Mesenchymal stem cell (in vitro differentiated cells and primary cell): ENCODE results near the gene LRRTM4.

Experiments used
- DNase-seq: peaks from one replicate; pipeline ENCODE4 v3.0.0-alpha.2; 2013
- H2AFZ ChIP-seq: one replicate; pipeline ENCODE4 v1.6.1; 2013; ENCODE audit warnings: low read depth, mild to moderate bottlenecking, control low read depth, inconsistent platforms, low read length, moderate library complexity
- H2AK5ac ChIP-seq: 2 replicates; pipeline ENCODE4 v1.6.1; 2013; ENCODE audit warnings: low read length, moderate library complexity, mild to moderate bottlenecking, inconsistent platforms; ENCODE audit not compliant: severe bottlenecking
- H2BK120ac ChIP-seq: one replicate; pipeline ENCODE4 v1.6.1; 2013; ENCODE audit warnings: low read depth, mild to moderate bottlenecking, inconsistent platforms, low read length, moderate library complexity
- H2BK12ac ChIP-seq, 2 experiments: one replicate each; pipeline ENCODE4 v1.6.1; 2013; ENCODE audit warnings: inconsistent platforms in 2 of 2, low read length in 2 of 2, mild to moderate bottlenecking in 2 of 2, moderate library complexity in 2 of 2, control low read depth in 1 of 2
- H2BK15ac ChIP-seq: one replicate; pipeline ENCODE4 v1.6.1; 2013; ENCODE audit warnings: mild to moderate bottlenecking, low read depth, inconsistent platforms; ENCODE audit not compliant: poor library complexity, severe bottlenecking
- H2BK5ac ChIP-seq: 2 replicates; pipeline ENCODE4 v1.6.1; 2013; ENCODE audit warnings: low read depth, mild to moderate bottlenecking, low read length, control low read depth, inconsistent platforms; ENCODE audit not compliant: poor library complexity, severe bottlenecking
- H3K14ac ChIP-seq, 2 experiments: one replicate each; pipeline ENCODE4 v1.6.1; 2013; ENCODE audit warnings: inconsistent platforms in 2 of 2, low read length in 2 of 2, control low read depth in 1 of 2, mild to moderate bottlenecking in 1 of 2, moderate library complexity in 1 of 2
- H3K18ac ChIP-seq, 2 experiments: one replicate each; pipeline ENCODE4 v1.6.1; 2013; ENCODE audit warnings: inconsistent platforms in 2 of 2, low read length in 2 of 2, control low read depth in 1 of 2, low read depth in 1 of 2, mild to moderate bottlenecking in 1 of 2
- H3K23ac ChIP-seq, 2 experiments: one replicate each; pipeline ENCODE4 v1.6.1; 2013; ENCODE audit warnings: inconsistent platforms in 2 of 2, low read length in 2 of 2, mild to moderate bottlenecking in 2 of 2, moderate library complexity in 2 of 2, control low read depth in 1 of 2
- H3K27ac ChIP-seq: 2 replicates; pipeline ENCODE4 v1.5.1; 2013; ENCODE audit warnings: mild to moderate bottlenecking, moderate library complexity, low read length, control low read depth, inconsistent platforms; ENCODE audit not compliant: poor library complexity, severe bottlenecking
- H3K27me3 ChIP-seq, 2 experiments: 2 replicates each; pipeline versions ENCODE4 v1.6.1 to v1.7.0; 2013; ENCODE audit warnings: low read length in 2 of 2, mild to moderate bottlenecking in 2 of 2, moderate library complexity in 2 of 2, control low read depth in 1 of 2, inconsistent platforms in 1 of 2; ENCODE audit not compliant: control insufficient read depth in 1 of 2, insufficient read depth in 1 of 2
- H3K36me3 ChIP-seq, 2 experiments: 2 replicates each; pipeline versions ENCODE4 v1.6.1 to v1.7.0; 2013; ENCODE audit warnings: low read length in 2 of 2, control low read depth in 1 of 2, inconsistent platforms in 1 of 2, low read depth in 1 of 2, mild to moderate bottlenecking in 1 of 2; ENCODE audit not compliant: insufficient read depth in 2 of 2, control insufficient read depth in 1 of 2
- H3K4ac ChIP-seq, 2 experiments: one replicate each; pipeline ENCODE4 v1.6.1; 2013; ENCODE audit warnings: inconsistent platforms in 2 of 2, low read length in 2 of 2, mild to moderate bottlenecking in 2 of 2, moderate library complexity in 2 of 2, control low read depth in 1 of 2, low read depth in 1 of 2
- H3K4me1 ChIP-seq: 2 replicates; pipeline ENCODE4 v1.6.1; 2013; ENCODE audit warnings: low read depth, low read length, control low read depth; ENCODE audit not compliant: control insufficient read depth, insufficient read depth
- H3K4me2 ChIP-seq: 2 replicates; pipeline ENCODE4 v1.6.1; 2013; ENCODE audit warnings: low read length, mild to moderate bottlenecking, inconsistent platforms; ENCODE audit not compliant: poor library complexity, severe bottlenecking
- H3K4me3 ChIP-seq, 2 experiments: 2 replicates each; pipeline versions ENCODE4 v1.5.1 to v1.7.0; 2013; ENCODE audit warnings: low read length in 2 of 2, mild to moderate bottlenecking in 2 of 2, control low read depth in 1 of 2, low read depth in 1 of 2; ENCODE audit not compliant: insufficient read depth in 1 of 2
- H3K79me1 ChIP-seq: replicated peaks from 2 replicates; pipeline ENCODE4 v1.6.1; 2013; ENCODE audit warnings: mild to moderate bottlenecking, control low read depth, low read length, inconsistent platforms; ENCODE audit not compliant: poor library complexity, severe bottlenecking
- H3K9ac ChIP-seq: 2 replicates; pipeline ENCODE4 v1.7.0; 2013; ENCODE audit warnings: mild to moderate bottlenecking, low read length, moderate library complexity
- H3K9me3 ChIP-seq: 2 replicates; pipeline ENCODE4 v1.7.0; 2013; ENCODE audit warnings: mild to moderate bottlenecking, low read length; ENCODE audit not compliant: control insufficient read depth
- H4K8ac ChIP-seq: one replicate; pipeline ENCODE4 v1.6.1; 2013; ENCODE audit warnings: inconsistent platforms, mild to moderate bottlenecking, low read length, moderate library complexity
- H4K91ac ChIP-seq: one replicate; pipeline ENCODE4 v1.6.1; 2013; ENCODE audit warnings: mild to moderate bottlenecking, low read length, inconsistent platforms
- WGBS: methylation state at CpG from one replicate; pipeline ENCODE4 v1.1.7; 2013; ENCODE audit warnings: mixed read lengths; 5-methylcytosine and 5-hydroxymethylcytosine counted together

The LRRTM4 gene

DNA sequence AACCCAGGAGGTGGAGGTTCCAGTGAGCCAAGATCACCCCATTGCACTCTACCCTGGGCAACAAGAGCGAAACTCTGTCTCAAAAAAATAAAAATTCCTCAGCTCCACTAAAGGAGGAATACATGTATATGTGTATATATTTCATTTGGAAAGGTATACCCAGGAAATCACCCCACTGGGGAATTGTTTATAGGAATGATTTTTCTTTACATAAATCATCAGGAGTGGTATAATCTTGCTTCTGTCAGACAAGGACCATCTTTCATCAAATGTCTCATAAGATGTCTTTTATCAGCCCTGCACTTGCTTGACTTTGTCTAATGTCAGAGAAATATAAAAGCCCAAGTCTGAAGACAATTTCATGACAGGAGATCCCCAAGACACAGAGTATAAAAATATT, 709.1 kb downstream of the LRRTM4 start:
- H2BK5ac ChIP-seq = no peak overlapping the region
- no peak overlapping the region for H3K9ac ChIP-seq
- H3K4me3 ChIP-seq = no peak overlapping the region
- no peak overlapping the region for H3K23ac ChIP-seq
- H3K4me1 ChIP-seq = no peaks in the 10 kb centered on the region
- no peak overlapping the region for H2BK12ac ChIP-seq
- H3K9me3 ChIP-seq = no peaks in the 10 kb centered on the region
- H3K36me3 ChIP-seq = no peaks in the 10 kb centered on the region
- no peak overlapping the region for H4K8ac ChIP-seq
- no peaks in the 10 kb centered on the region for H3K79me1 ChIP-seq
- H2AFZ ChIP-seq = no peak overlapping the region
- no peak for DNase-seq
- no peaks in the 10 kb centered on the region for H3K27me3 ChIP-seq
- H4K91ac ChIP-seq = no peak overlapping the region
- no peak overlapping the region for H3K27ac ChIP-seq
- H2BK120ac ChIP-seq = no peak overlapping the region
- H2BK15ac ChIP-seq = no peak overlapping the region
- H2AK5ac ChIP-seq = no peak overlapping the region
- H3K4me2 ChIP-seq = no peak overlapping the region
- no peak overlapping the region for H3K14ac ChIP-seq
- H3K4ac ChIP-seq = no peak overlapping the region
- H3K18ac ChIP-seq = no peak overlapping the region
- no CpG with 5 or more reads among the region's 1 CpG for WGBS

DNA sequence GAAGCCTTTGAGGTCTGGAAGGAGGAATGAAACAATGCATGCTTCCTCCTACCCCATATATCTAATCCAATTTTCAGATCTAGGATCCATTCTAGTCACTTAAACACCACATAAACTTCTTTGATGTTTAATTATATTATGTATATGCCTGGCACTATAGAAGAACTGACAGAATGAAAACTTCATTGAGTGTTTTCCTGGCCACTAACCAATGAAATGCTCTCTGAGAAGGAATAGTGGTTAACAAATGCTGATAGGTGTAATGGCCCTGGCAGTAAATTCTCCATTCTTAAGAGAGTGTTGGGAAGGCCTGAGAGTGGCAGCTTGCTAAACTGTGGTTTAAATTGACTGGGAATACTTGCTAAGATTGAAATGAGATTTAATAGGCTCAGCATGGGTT, 710.0 kb downstream of the LRRTM4 start:
- Histone ChIP-seq H3K9me3 (no peaks in the 10 kb centered on the region), H2AK5ac (no peak overlapping the region), H2BK120ac (no peak overlapping the region), H3K4me1 (no peaks in the 10 kb centered on the region), H3K4ac (no peak overlapping the region), H3K14ac (no peak overlapping the region), H4K8ac (no peak overlapping the region), H3K27me3 (no peaks in the 10 kb centered on the region), H2BK5ac (no peak overlapping the region), H3K4me2 (no peak overlapping the region), H3K4me3 (no peak overlapping the region), H3K9ac (no peak overlapping the region), H4K91ac (no peak overlapping the region), H2AFZ (no peak overlapping the region), H3K27ac (no peak overlapping the region), H2BK15ac (no peak overlapping the region), H3K23ac (no peak overlapping the region), H3K18ac (no peak overlapping the region), H2BK12ac (no peak overlapping the region), H3K36me3 (no peaks in the 10 kb centered on the region), H3K79me1 (no peaks in the 10 kb centered on the region)
- DNase-seq = no peak

DNA sequence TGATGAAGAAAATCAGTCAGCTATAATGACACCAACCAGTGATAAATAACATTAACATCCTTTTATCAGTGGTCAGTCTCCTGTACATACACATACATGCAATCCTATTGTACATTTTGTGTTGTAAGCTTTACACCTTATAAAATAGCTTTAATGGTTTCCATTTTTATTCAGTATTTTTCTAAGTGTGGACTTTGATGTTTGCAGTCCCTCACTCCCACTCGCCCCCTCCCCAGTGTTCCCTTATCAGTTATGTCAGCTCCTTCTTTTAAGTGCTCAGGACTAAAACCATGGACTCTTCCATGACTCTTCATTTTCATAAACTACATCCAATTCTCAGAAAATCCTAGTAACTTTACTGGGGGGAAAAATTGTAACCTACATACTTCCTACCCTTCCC, 713.0 kb downstream of the LRRTM4 start:
- Histone ChIP-seq H4K91ac (no peak overlapping the region), H2BK12ac (no peak overlapping the region), H3K4me3 (no peak overlapping the region), H3K27me3 (no peaks in the 10 kb centered on the region), H3K9me3 (peaks cover 3% of the 10 kb centered on the region), H2BK120ac (no peak overlapping the region), H3K14ac (no peak overlapping the region), H2BK15ac (no peak overlapping the region), H3K27ac (no peak overlapping the region), H3K36me3 (no peaks in the 10 kb centered on the region), H3K9ac (no peak overlapping the region), H3K23ac (no peak overlapping the region), H3K18ac (no peak overlapping the region), H3K79me1 (no peaks in the 10 kb centered on the region), H3K4me1 (no peaks in the 10 kb centered on the region), H2BK5ac (no peak overlapping the region), H3K4ac (no peak overlapping the region), H2AK5ac (no peak overlapping the region), H4K8ac (no peak overlapping the region), H3K4me2 (no peak overlapping the region), H2AFZ (no peak overlapping the region)
- 85% methylated on average over 1 of the region's 1 CpG for WGBS
- no peak for DNase-seq

DNA sequence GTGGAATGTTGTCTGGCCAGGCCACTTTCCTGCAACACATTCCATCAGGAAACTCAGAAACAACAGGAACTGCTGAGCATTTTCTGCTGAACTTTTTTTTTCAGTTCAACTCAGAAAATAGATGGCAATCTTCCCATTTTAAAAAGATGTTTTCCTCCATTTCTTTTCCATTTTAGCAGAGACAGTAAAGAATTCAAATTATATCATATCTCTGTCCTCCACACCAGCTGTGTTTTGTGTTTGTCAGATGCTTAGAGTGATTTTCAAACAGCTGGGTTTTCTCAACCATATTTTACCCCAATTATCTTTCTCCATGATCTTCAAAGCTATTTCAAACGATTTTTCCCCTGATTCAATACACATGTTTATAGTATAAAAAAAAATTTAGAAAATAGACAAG, 713.4 kb downstream of the LRRTM4 start:
- Histone ChIP-seq H3K23ac (no peak overlapping the region), H3K27ac (no peak overlapping the region), H2BK12ac (no peak overlapping the region), H3K9me3 (peaks cover 3% of the 10 kb centered on the region), H3K9ac (no peak overlapping the region), H3K18ac (no peak overlapping the region), H3K27me3 (no peaks in the 10 kb centered on the region), H3K4me3 (no peak overlapping the region), H4K8ac (no peak overlapping the region), H2AK5ac (no peak overlapping the region), H2BK15ac (no peak overlapping the region), H3K14ac (no peak overlapping the region), H3K79me1 (no peaks in the 10 kb centered on the region), H3K4me2 (no peak overlapping the region), H3K4ac (no peak overlapping the region), H2BK5ac (no peak overlapping the region), H2BK120ac (no peak overlapping the region), H3K36me3 (no peaks in the 10 kb centered on the region), H4K91ac (no peak overlapping the region), H2AFZ (no peak overlapping the region), H3K4me1 (no peaks in the 10 kb centered on the region)
- DNase-seq = peak; percentile 9
- no CpG with 5 or more reads among the region's 1 CpG for WGBS
